ENCODE measurements around the gene METTL8. TPM values are rescaled to one million over a fixed set of nuclear protein-coding genes. Genes with fewer than 3 reads are reported as not detected.
A peak's percentile ranks its signal among the peaks of the same experiment; 100 is the strongest.

Gene METTL8
- total and polyA plus RNA-seq, 2 of the 13 experiments (the other 11 are each of a cell fraction or from before 2014, with no cell fraction given): 18.6 to 68.2 TPM

- TF ChIP-seq AHDC1 (CRISPR knock-in tag; IDR thresholded peaks at IDR 0.05; ENCODE audit: borderline replicate concordance): 0 out of 2 replicates have a peak, but pooled peaks have one; percentile 11
- no peak for TF ChIP-seq TCF7 (IDR thresholded peaks at IDR 0.05; ENCODE audit: low read depth)
- no peak for TF ChIP-seq NFE2 (CRISPR knock-in tag; IDR thresholded peaks at IDR 0.05)
- TF ChIP-seq MATR3 (CRISPR knock-in tag; IDR thresholded peaks at IDR 0.05): no peak
- TF ChIP-seq HNRNPL (IDR thresholded peaks at IDR 0.05; ENCODE audit: low read depth, low read length): no peak
- TF ChIP-seq KAT7 (CRISPR knock-in tag; IDR thresholded peaks at IDR 0.05; ENCODE audit: borderline replicate concordance): no peak
- TF ChIP-seq KDM6A (CRISPR knock-in tag; IDR thresholded peaks at IDR 0.05; ENCODE audit: low read depth): 0 out of 2 replicates have a peak, but pooled peaks have one; percentile 19
- no peak for TF ChIP-seq DZIP1 (CRISPR knock-in tag; IDR thresholded peaks at IDR 0.05)
- TF ChIP-seq FOXO1 (CRISPR knock-in tag; IDR thresholded peaks at IDR 0.05): peak; percentile 80
- TF ChIP-seq PRPF4 (IDR thresholded peaks at IDR 0.05; ENCODE audit: low read depth, low read length, poor library complexity, severe bottlenecking): no peak
- TF ChIP-seq MAF1 (CRISPR knock-in tag; IDR thresholded peaks at IDR 0.05; ENCODE audit: borderline replicate concordance): no peak
- TF ChIP-seq CHD2 (IDR thresholded peaks at IDR 0.05; ENCODE audit: low read depth, low read length): no peak
- TF ChIP-seq ZNF383 (CRISPR knock-in tag; IDR thresholded peaks at IDR 0.05; ENCODE audit: borderline replicate concordance): no peak
- TF ChIP-seq HMGA1 (CRISPR knock-in tag; conservative IDR thresholded peaks at IDR 0.05): no peak
- no peak for TF ChIP-seq ZSCAN31 (CRISPR knock-in tag; IDR thresholded peaks at IDR 0.05; ENCODE audit: low read depth)
- no peak for TF ChIP-seq AGO2 (optimal IDR thresholded peaks at IDR 0.05; ENCODE audit: low read depth, low read length)
- TF ChIP-seq SRY (CRISPR knock-in tag; IDR thresholded peaks at IDR 0.05): no peak
- TF ChIP-seq ZNF710 (CRISPR knock-in tag; IDR thresholded peaks at IDR 0.05; ENCODE audit: borderline replicate concordance): no peak
- TF ChIP-seq ZNF512B (CRISPR knock-in tag; IDR thresholded peaks at IDR 0.05; ENCODE audit: borderline replicate concordance): no peak; the same call in 1 of the 2 replicates
Measured at GRCh38 chr2:171433763-171434012, at the start of gene METTL8 (continued).

Data from HepG2 (cell line).